IMR-90 (cell line): ENCODE measurements around the gene LPAR1. TPM values are rescaled to one million over a fixed set of nuclear protein-coding genes. Genes with fewer than 3 reads are reported as not detected.

Experiments used
- ATAC-seq: fragments of 200-7000 bp; cut with Tn5 transposase; 2 replicates; pipeline ENCODE4 v1.9.1; 2020; ENCODE audit warnings: low read depth, mild to moderate bottlenecking, moderate library complexity
- BruUV-seq: library from RNA; stranded (reverse); fragments of 400-500 nt; replicated peaks from 2 replicates; lab custom pipeline; 2021; lab: Mats Ljungman, UMichigan
- CTCF ChIA-PET: fragments of 300-600 bp; formaldehyde crosslinking; extraction: SDS; loops from one replicate; lab custom pipeline; 2021; ENCODE audit warnings: antibody characterized with exemption; lab: Yijun Ruan, JAX
- POLR2A ChIA-PET: fragments of 300-600 bp; sonication (Branson Sonifier 250); formaldehyde crosslinking; loops from one replicate; lab custom pipeline; 2022; ENCODE audit warnings: antibody characterized with exemption; ENCODE audit not compliant: unreplicated experiment; lab: Charles Lee
- DNase-seq: peaks from one replicate; pipeline ENCODE4 v3.0.0; 2013
- H2AFZ ChIP-seq: replicated peaks from 2 replicates; pipeline ENCODE3; 2013; ENCODE audit warnings: low read length, mild to moderate bottlenecking; ENCODE audit not compliant: poor library complexity
- H2AK5ac ChIP-seq: 2 replicates; pipeline ENCODE4 v1.6.1; 2013; ENCODE audit warnings: low read depth, low read length, inconsistent platforms
- H2AK9ac ChIP-seq: replicated peaks from 2 replicates; pipeline ENCODE3; 2013; ENCODE audit warnings: mild to moderate bottlenecking, low read depth, low read length, moderate library complexity; ENCODE audit not compliant: poor library complexity
- H2BK120ac ChIP-seq: 2 replicates; pipeline ENCODE4 v1.6.1; 2013; ENCODE audit warnings: low read depth, low read length, inconsistent platforms
- H2BK15ac ChIP-seq: 3 replicates; pipeline ENCODE4 v1.6.1; 2013; ENCODE audit warnings: low read depth, low read length, inconsistent platforms
- H2BK20ac ChIP-seq: 2 replicates; pipeline ENCODE4 v1.6.1; 2013; ENCODE audit warnings: low read depth, mild to moderate bottlenecking, inconsistent platforms, low read length, moderate library complexity
- H2BK5ac ChIP-seq: 2 replicates; pipeline ENCODE4 v1.6.1; 2013; ENCODE audit warnings: mild to moderate bottlenecking, low read depth, low read length, inconsistent platforms; ENCODE audit not compliant: poor library complexity, severe bottlenecking
- H3K14ac ChIP-seq: replicated peaks from 2 replicates; pipeline ENCODE4 v1.6.1; 2013; ENCODE audit warnings: low read depth, low read length, inconsistent platforms
- H3K18ac ChIP-seq: 2 replicates; pipeline ENCODE4 v1.6.1; 2013; ENCODE audit warnings: low read depth, low read length, control low read depth
- H3K23ac ChIP-seq: 2 replicates; pipeline ENCODE4 v1.6.1; 2013; ENCODE audit warnings: low read depth, low read length, inconsistent platforms
- H3K27ac ChIP-seq: 2 replicates; pipeline ENCODE4 v1.5.1; 2013; ENCODE audit warnings: mild to moderate bottlenecking, control low read depth, low read length; ENCODE audit not compliant: insufficient read depth
- H3K27me3 ChIP-seq: 2 replicates; pipeline ENCODE4 v1.6.1; 2013; ENCODE audit warnings: low read length; ENCODE audit not compliant: control insufficient read depth, insufficient read depth
- H3K36me3 ChIP-seq: 2 replicates; pipeline ENCODE4 v1.6.1; 2013; ENCODE audit warnings: low read length, mixed read lengths; ENCODE audit not compliant: control insufficient read depth, insufficient read depth
- H3K4ac ChIP-seq: 2 replicates; pipeline ENCODE4 v1.6.1; 2013; ENCODE audit warnings: low read depth, low read length, inconsistent platforms
- H3K4me1 ChIP-seq: 2 replicates; pipeline ENCODE4 v1.6.1; 2013; ENCODE audit warnings: low read length, mixed read lengths; ENCODE audit not compliant: control insufficient read depth, insufficient read depth
- H3K4me2 ChIP-seq: 2 replicates; pipeline ENCODE4 v1.6.1; 2013; ENCODE audit warnings: low read depth, mild to moderate bottlenecking, control low read depth, low read length, moderate library complexity
- H3K4me3 ChIP-seq: 2 replicates; pipeline ENCODE4 v1.5.1; 2013; ENCODE audit warnings: low read depth, mild to moderate bottlenecking, control low read depth, low read length, moderate library complexity; ENCODE audit not compliant: insufficient read depth
- H3K56ac ChIP-seq: 2 replicates; pipeline ENCODE4 v1.6.1; 2013; ENCODE audit warnings: low read length, inconsistent platforms; ENCODE audit not compliant: insufficient read depth; ENCODE audit errors: extremely low read depth
- H3K79me1 ChIP-seq, 2 experiments: 2 replicates each; pipeline ENCODE4 v1.6.1; 2013; ENCODE audit warnings: low read length in 2 of 2, inconsistent platforms in 1 of 2, low read depth in 1 of 2
- H3K9ac ChIP-seq: 2 replicates; pipeline ENCODE4 v1.6.1; 2013; ENCODE audit warnings: low read depth, low read length, control low read depth
- H3K9me1 ChIP-seq: 2 replicates; pipeline ENCODE4 v1.6.1; 2013; ENCODE audit warnings: low read length, inconsistent platforms; ENCODE audit not compliant: insufficient read depth
- H3K9me3 ChIP-seq: 2 replicates; pipeline ENCODE4 v1.6.1; 2013; ENCODE audit warnings: low read length; ENCODE audit not compliant: control insufficient read depth, insufficient read depth
- H4K20me1 ChIP-seq: 2 replicates; pipeline ENCODE4 v1.6.1; 2013; ENCODE audit warnings: low read length, inconsistent platforms; ENCODE audit not compliant: insufficient read depth
- H4K5ac ChIP-seq: 2 replicates; pipeline ENCODE4 v1.6.1; 2013; ENCODE audit warnings: mild to moderate bottlenecking, low read depth, low read length, control low read depth
- H4K8ac ChIP-seq, 2 experiments: 2 replicates each; pipeline ENCODE4 v1.6.1; 2013; ENCODE audit warnings: low read depth in 2 of 2, low read length in 2 of 2, control low read depth in 1 of 2, inconsistent platforms in 1 of 2
- H4K91ac ChIP-seq: 2 replicates; pipeline ENCODE4 v1.6.1; 2013; ENCODE audit warnings: low read depth, low read length, inconsistent platforms; ENCODE audit not compliant: insufficient read depth
- ELK1 ChIP-seq: fragments of 150-350 bp; IDR thresholded peaks from 2 replicates; pipeline ENCODE4 v1.6.1; 2016; ENCODE audit warnings: low read depth, mild to moderate bottlenecking, low read length, moderate library complexity, borderline replicate concordance
- RAD21 ChIP-seq: IDR thresholded peaks from 2 replicates; pipeline ENCODE4 v1.6.1; 2012; ENCODE audit warnings: low read length, improper control_type of control experiment
- RFX5 ChIP-seq: IDR thresholded peaks from 2 replicates; pipeline ENCODE4 v1.8.0; 2012; ENCODE audit warnings: low read depth, mild to moderate bottlenecking, low read length, moderate library complexity
- USF2 ChIP-seq: fragments of 150-350 bp; IDR thresholded peaks from 2 replicates; pipeline ENCODE4 v1.6.1; 2017; ENCODE audit warnings: mild to moderate bottlenecking, antibody characterized with exemption, low read length, low read depth
- WGBS, 2 experiments: methylation state at CpG; one replicate each; pipeline versions ENCODE4 v1.1.5 to v1.1.7; 2013; ENCODE audit warnings: missing lambda C conversion rate in 2 of 2; ENCODE audit not compliant: insufficient read length in 1 of 2; ENCODE audit errors: extremely low coverage in 2 of 2; 5-methylcytosine and 5-hydroxymethylcytosine counted together
- dilution Hi-C: fragments of 300-500 bp; cut with HindIII; formaldehyde crosslinking; loops from one replicate; pipeline ENCODE4 v1.14.3; 2018; ENCODE audit warnings: low sequenced_read_pairs; ENCODE audit not compliant: unreplicated experiment
- in situ Hi-C: fragments of 300-500 bp; cut with MboI; formaldehyde crosslinking; loops from 3 replicates; pipeline ENCODE4 v1.14.3; 2019; ENCODE audit warnings: low sequenced_read_pairs, inconsistent platforms, mixed read lengths
- intact Hi-C: fragments of 100-400 bp; cut with micrococcal nuclease; formaldehyde crosslinking; loops from 2 replicates; pipeline ENCODE4 v1.10.0; 2022
- polyA plus RNA-seq, 3 experiments: library from polyadenylated mRNA; depleted of rRNA; stranded (reverse); fragments of >200 nt; gene quantifications; 2 replicates each; pipeline ENCODE4 v1.2.3, GENCODE V29; 2012; ENCODE audit warnings: low replicate concordance in 1 of 3
- total RNA-seq: library from RNA; depleted of rRNA; stranded (reverse); fragments of >200 nt; gene quantifications from 2 replicates; pipeline ENCODE4 v1.2.3, GENCODE V29; 2012

Gene LPAR1
- total and polyA plus RNA-seq, 2 of the 4 experiments (the other 2 are of a cell fraction): 171 to 315 TPM

- Histone ChIP-seq H4K8ac (no peak overlapping the region), H2AK5ac (no peak overlapping the region), H4K20me1 (no peaks in the 10 kb centered on the region), H3K4me3 (no peak overlapping the region), H3K4ac (no peak overlapping the region), H3K27me3 (peaks cover 3% of the 10 kb centered on the region; the same call in 1 of the 2 replicates), H3K4me2 (no peak overlapping the region), H3K14ac (0 out of 2 replicates have a peak overlapping the region, but pooled peaks have one; percentile 37), H3K18ac (no peak overlapping the region), H2AFZ (no peak overlapping the region), H3K9me1 (no peaks in the 10 kb centered on the region), H3K9me3 (no peaks in the 10 kb centered on the region), H3K23ac (peak overlapping the region; percentile 67; the same call in 1 of the 2 replicates), H3K56ac (no peak overlapping the region), H3K36me3 (no peaks in the 10 kb centered on the region), H2BK15ac (no peak overlapping the region), H3K9ac (no peak overlapping the region), H4K91ac (no peak overlapping the region), H2BK5ac (no peak overlapping the region), H4K5ac (no peak overlapping the region), H3K27ac (no peak overlapping the region), H2BK120ac (no peak overlapping the region), H3K4me1 (no peaks in the 10 kb centered on the region; the same call in 1 of the 2 replicates), H3K79me1 (no peaks in the 10 kb centered on the region), H2BK20ac (no peak overlapping the region), H2AK9ac (no peak overlapping the region)
- ChIA-PET POLR2A (no interaction called here), CTCF (no interaction called here)
- no peak for TF ChIP-seq ELK1
- TF ChIP-seq RFX5: no peak
- no peak for TF ChIP-seq RAD21
- no peak for TF ChIP-seq USF2
- dilution Hi-C loops (no loop called here), intact Hi-C loops (no loop called here), in situ Hi-C loops (loop anchor here (25.0 kb wide), 1 partner anchor 876 kb away; no protein-coding TSS in a partner anchor)
- no peak for DNase-seq
- WGBS, 2 experiments: 80% methylated on average over 1 of the region's 3 CpGs; no CpG with 5 or more reads in 1 of the 2 experiments
- no TSS peak for BruUV-seq
- ATAC-seq: no peak
Observed at GRCh38 chr9:111063332-111063731, 25.1 kb upstream of the LPAR1 start.
